Endothelial cell of umbilical vein (primary cell): ENCODE data around the gene TTC3.

ENCODE experiments used
- CTCF ChIP-seq, 2 donors: IDR thresholded peaks; 1 replicate in 1 of 2; 2 replicates in 1 of 2; pipeline ENCODE4 v1.5.1; 2011; ENCODE audit warnings: low read length in 2 of 2, mild to moderate bottlenecking in 2 of 2, moderate library complexity in 2 of 2, control low read depth in 1 of 2, inconsistent platforms in 1 of 2, low read depth in 1 of 2; ENCODE audit not compliant: insufficient read depth in 1 of 2; ENCODE audit errors: extremely low read depth in 1 of 2
- EZH2 ChIP-seq: IDR thresholded peaks from 2 replicates; pipeline ENCODE4 v1.6.1; 2012; ENCODE audit warnings: borderline replicate concordance, low read depth, mild to moderate bottlenecking, moderate library complexity, low read length, inconsistent platforms; ENCODE audit not compliant: severe bottlenecking
- POLR2AphosphoS5 ChIP-seq: IDR thresholded peaks from 2 replicates; pipeline ENCODE4 v1.6.1; 2012; ENCODE audit warnings: low read depth, mild to moderate bottlenecking, control low read depth, low read length, moderate library complexity; ENCODE audit not compliant: insufficient read depth

- no peak for TF ChIP-seq CTCF (IDR thresholded peaks at IDR 0.05; ENCODE audit: extremely low read depth in 1 of 2, insufficient read depth in 1 of 2, low read depth in 1 of 2, low read length in 2 of 2)
- TF ChIP-seq POLR2AphosphoS5, result no peak
- TF ChIP-seq EZH2, result no peak
These were observed 153.2 kb downstream of the TTC3 start for GRCh38 chr21:37226041-37226920.
